GM04503 (cell line): ENCODE measurements around the gene WDR93.
"Not testable (repeated sequence)": the region's sequence is repeated elsewhere in the genome, so short reads cannot be mapped to it uniquely, and the experiment has no call there.

Source experiments
- DNase-seq: peaks from one replicate; pipeline ENCODE4 v3.0.0-alpha.2; 2012; ENCODE audit warnings: low read depth

WDR93 gene

DNA sequence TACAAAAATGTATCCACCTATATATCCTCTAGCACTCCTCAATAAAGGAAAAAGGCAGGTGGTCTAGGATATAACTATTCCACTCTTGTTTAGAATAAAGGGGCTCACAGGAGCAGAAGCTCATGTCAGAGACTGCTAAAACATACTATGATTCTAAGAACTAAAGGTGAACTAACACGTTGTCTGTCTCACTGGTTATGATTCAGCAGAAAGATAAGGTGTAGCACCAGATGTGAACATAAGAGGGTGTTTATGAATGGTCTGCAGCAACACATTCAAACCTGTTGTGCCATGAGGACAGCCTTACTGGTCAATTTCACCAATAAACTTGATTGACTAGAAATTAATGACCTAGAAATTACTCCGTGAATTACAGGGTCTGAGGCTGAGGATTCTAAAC, 4.6 kb upstream of the WDR93 start:
- DNase-seq = no peak

DNA sequence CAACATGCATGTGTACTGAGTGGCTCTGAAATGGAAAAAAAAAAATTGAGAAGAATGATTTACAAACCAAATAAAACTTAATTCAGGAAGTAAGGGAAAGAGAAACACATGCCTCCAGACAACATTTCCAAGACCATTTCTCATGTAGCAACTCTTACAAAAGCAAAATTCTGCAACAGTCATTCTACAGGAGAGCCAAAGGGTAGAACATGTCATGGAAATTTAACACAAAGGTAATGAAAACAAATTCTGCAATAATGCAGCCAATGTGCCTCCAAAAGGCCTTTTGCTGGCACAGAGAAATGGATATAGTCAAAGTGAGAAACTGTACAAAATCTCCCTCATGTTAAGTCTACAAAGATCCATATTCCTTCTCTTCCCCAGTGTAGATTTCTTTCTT, 4.1 kb upstream of the WDR93 start:
- no peak for DNase-seq

DNA sequence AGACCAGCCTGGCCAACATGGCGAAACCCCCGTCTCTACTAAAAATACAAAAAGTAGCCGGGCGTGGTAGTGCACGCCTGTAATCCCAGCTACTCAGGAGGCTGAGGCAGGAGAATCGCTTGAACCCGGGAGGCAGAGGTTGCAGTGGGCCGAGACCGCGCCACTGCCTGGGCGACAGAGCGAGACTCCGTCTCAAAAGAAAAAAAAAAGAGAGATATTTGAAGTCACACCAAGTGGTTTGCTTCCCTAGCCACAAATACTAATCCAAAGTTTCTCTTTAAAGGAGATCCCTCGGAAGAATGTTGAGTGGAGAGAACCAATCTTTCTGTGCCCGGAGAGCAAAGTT, 708 bp upstream of the WDR93 start:
- not testable (repeated sequence) for DNase-seq

DNA sequence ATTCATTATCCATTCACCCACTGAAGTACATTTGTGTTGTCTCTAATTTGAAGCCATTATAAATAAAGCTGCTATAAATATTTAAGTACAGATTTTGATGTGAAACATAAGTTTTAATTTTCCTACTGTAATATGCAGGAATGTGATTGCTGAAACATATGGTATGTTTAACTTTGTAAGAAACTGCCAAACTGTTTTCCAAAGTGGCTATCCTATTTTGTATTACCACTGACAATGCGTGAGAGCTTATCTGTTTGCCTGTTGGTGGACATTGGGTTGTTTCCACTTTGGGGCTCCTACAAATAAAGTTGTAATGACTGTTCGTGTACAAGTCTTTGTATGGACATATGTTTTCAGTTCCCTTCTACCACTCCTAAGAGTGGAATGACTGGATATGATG, 2.5 kb downstream of the WDR93 start:
- no peak for DNase-seq

DNA sequence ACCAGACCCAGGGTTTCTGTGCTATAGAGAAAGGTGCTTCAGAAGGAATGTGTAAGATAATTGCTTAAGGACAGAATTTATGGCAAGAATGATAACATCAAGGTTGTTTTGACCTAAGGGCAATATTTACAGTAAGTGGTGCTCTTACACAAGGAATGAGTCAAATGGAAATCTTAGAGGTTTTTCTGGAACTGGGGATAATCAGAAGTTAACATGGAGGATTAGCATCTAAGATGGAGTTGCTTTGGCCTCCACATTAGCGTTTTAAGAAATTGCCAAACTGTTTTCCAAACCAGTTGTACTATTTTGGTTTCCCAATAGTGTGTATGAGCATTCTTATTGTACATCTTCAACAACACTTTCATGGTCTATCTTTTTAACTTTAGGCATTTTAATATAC, 3.1 kb downstream of the WDR93 start:
- no peak for DNase-seq

DNA sequence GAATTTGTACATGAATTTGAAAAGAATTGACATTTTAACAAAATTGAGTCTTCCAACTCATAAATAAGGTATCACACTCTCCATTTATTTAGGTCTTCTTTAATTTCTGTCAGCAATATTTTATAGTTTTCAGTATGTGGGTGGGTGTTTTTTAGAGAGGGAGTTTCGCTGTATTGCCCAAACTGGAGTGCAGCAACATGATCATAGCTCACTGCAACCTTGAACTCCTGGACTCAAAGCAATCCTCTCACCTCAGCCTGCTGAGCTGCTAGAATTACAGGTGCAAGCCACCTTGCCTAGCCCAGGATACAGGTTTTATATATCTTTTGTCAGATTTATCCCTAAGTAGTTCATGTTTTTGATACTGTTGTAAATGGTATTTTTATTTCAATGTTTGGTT, 4.6 kb downstream of the WDR93 start:
- no peak for DNase-seq

DNA sequence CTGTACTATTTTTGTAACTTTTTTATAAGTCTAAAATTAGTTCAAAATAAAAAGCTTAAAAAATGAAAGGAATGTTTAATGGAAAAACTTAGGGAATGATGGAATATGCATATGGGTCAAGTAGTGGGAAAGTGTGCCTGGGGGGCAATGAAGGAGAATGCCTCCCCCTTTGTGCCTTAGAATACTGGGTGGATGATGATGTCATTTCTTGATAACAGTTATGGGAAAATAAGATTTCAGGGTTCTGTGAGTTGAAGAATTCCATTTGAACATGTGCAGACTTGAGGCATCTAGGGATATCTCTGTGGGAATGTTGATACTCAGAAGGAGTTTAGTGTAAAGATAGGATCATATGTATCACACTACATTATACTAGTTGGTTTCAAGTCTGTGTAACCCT, 13.8 kb downstream of the WDR93 start:
- DNase-seq = no peak

DNA sequence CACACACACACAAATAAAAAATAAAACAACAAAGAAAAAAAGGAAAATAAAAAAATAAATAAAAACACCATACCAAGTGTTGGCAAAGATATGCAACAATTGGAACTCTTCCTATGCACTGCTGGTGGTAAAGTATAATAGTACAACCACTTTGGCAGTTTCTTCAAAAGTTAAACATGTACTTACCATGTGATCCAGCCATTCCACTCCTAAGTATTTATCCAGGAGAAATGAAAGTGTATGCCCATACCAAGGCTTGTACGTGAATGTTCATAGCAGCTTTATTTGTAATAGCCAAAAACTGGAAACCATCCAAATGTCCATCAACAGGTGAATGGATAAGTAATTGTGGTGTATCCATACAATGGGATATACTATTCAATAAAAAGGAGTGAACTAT, 17.0 kb downstream of the WDR93 start:
- no peak for DNase-seq

DNA sequence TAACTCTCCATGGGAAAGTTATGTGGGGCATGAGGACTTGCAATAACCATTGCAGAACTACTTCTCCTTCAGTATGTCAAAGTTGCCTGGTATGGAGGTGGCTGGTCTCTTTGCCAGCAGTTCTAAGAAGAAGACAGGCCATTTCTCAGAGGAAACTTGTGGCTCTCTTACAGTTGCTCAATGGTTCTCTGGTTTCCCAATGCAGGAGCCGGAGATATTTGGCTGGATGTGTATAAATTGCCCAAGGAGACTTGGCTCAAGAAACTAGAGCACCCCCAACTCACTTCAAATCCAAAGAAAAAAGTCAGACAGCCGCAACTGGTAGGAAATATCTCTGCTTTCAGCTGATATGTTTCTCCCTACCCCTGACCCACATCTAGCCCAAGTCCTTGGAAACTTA, 24.2 kb downstream of the WDR93 start:
- DNase-seq = no peak

DNA sequence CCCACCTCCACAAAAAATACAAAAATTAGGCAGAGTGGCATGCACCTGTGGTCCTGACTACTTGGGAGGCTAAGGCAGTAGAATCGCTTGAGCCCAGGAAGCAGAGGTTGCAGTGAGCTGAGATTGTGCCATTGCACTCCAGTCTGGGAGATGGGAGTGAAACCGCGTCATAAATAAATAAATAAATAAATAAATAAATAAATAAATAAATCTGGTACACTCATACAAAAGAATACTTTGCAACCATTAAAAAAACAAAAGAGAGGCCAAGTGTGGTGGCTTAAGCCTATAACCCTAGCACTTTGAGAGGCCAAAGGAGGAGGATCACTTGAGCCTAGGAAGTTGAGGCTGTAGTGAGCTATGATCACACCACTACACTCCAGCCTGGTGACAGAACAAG, 32.4 kb downstream of the WDR93 start:
- DNase-seq = no peak

DNA sequence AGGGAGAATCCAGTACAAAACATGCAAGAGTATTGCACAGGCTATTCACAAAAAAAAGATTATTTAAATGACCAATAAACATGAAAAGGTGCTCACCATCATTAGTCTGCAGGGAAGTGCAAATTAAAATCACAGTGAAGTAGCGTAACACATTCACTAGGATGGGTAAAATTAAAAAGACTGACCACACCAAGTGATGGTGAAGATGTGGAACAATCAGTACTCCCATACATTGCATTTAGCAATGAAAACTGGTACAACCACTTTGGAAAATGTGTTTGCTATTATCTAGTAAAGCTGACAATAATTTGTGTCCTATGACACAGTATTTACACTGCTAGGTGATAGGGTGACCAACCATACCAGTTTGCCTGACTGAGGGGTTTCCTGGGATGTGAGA, 34.0 kb downstream of the WDR93 start:
- no peak for DNase-seq

DNA sequence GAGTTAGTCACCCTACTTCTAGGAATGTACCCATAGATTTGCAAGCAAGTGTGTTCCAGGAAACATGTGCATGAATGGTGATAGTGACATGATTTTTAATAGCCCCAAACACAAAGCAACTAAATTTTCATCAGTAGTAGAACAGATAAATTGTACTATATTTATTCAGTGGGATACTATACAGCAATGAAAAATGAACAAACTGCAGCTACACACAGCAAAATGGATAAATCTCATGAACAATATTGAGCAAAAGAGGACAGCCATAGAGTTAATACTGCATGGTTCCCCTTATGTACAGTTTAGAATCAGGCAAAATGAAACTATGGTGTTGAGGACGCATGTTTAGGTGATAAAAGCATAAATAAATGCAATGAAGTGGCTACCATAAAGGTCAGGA, 34.5 kb downstream of the WDR93 start:
- DNase-seq = no peak

DNA sequence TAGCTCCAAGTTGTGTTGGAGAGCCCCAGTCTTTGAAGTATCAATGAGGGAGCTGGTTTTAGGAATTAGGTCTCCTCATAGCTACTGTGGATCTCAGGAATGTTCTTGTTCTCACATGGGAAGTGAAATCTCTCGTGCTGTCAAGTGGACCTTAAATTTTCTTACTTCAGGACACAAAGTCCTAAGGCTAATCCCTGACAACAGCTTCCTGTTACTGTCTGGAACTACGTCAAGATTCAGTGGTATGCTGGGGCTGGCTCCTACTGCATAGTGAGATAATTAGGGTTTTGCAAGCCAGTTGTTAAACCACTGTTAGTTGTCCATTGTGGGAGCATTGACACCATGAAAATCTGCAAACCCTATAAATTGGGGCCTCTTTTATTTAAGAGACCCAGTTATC, 37.6 kb downstream of the WDR93 start:
- DNase-seq = peak; percentile 41

DNA sequence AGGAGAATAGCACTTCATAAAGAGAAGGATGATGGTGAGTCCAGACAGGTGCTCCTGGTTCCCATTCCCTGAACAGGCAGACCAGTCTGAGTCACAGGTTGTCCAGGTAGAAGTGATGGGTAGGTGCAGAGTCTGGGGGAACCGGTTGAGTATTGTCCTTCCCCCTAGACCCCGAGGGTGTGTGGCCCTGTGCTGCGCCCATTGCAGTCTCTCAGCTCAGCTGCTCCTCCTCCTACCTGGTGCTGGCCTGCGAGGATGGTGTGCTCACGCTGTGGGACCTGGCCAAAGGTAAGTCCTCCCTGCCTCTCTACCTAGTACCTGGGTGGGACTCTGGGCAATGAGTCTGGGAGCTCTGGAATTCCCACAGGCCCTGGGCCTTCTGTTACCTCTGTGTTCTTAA, 40.7 kb downstream of the WDR93 start:
- DNase-seq = no peak

DNA sequence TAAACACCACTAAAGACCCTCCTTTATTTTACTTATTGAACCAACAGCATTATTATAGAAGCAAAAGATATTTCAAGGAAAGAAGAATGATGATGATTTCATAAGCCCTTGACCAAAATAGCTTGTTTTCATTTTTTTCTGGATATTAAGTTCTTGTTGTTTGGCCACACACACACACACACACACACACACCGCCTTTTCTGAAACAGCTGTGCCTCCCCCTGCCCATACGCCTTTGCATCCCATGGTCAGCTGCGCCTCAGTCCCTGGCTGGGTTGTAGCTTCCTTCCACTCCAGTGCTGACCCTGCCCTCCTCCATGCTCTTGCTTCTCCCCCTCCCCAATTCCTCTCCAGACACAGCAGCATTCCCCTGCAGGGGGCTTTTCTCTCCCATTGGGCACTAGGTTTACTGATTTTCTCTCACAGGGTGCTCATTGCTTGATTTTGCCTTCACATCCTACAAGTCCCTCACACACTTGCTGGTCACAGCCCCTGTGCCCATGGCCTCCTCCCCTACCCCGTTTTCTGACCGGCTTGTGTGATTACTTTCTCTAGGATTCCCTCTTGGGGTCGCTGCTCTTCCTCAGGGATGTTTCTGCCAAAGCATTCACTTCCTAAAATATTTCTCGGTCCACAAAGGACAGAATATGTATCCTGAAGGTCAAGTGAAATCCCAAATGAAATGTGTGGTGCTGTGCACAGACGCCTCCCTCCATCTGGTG, 42.0 kb downstream of the WDR93 start:
- DNase-seq = no peak

DNA sequence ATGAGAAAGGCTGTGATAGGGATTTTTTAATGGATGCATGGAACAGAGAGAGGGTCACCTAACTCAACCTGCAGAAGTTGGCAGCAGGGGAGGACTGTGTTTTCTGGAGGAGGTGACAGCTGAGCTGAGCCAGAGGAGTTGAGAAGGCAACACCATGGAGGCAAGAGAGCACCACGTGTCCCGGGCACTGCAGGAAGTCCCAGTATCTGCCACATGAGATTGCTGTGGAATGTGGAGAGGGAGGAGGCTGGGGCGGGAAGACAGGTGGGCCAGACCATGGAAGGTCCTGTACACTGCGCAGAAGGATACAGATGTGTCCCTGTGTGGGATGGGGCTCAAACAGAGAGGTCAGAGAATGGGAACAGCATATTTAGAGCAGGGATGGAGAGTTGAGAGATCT, 45.2 kb downstream of the WDR93 start:
- DNase-seq = no peak

DNA sequence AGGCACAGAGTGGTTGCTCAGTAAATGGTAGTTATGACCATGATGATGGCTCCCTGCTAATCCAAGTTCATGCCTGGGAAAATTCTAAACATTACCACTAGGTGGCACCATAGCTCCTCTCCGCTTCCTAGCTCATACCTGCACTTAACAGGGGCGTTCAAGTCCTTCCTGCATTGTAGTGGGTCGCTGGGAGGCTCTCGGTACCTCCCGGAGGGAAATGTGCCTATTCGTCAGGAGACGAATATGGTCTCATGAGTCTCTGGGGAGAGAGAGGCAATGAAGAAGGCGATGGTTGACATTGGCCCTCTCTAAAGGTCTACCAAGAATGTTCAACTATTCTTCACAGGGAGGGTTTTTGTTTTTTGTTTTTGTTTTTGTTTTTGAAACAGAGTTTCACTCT, 49.5 kb downstream of the WDR93 start:
- DNase-seq = peak; percentile 15

DNA sequence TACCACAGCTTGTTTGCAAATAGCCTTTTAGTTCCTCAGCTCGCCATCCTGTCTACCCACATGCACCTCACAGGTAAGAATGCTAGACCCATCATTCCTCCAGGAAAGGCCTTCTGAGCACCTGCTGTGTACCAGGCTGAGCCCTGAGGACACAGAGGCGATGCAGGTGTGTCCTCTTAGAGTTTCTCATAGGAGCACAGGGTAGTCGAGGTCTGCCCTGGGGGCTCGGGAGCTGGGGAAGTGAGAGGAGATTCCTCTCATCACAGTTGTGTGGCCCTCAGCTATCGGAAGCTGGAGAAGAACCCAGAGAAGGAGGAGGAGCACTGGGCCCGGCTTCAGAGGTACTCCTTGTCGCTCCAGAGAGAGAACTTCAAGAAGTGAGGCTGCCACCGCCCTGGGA, 52.4 kb downstream of the WDR93 start:
- DNase-seq = no peak

DNA sequence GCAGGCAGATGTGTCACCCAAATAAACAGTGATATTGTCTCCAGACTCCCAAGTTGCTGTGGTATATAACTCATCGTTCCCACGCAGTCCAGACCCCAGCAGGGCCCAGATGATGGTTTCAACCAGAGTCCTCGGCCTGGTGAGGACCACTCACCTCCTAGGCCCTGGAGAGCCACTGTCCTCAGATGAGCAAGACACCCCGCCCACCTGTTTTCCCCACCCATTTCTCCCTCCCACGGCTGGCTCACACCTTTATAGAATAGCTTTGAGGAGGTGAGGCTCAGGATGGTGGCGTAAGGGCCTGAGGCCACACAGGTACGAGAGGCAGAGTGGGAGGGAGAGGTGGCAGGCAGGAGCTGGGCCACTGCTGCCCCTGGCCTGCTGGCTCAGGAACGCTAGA, 53.0 kb downstream of the WDR93 start:
- DNase-seq = no peak

DNA sequence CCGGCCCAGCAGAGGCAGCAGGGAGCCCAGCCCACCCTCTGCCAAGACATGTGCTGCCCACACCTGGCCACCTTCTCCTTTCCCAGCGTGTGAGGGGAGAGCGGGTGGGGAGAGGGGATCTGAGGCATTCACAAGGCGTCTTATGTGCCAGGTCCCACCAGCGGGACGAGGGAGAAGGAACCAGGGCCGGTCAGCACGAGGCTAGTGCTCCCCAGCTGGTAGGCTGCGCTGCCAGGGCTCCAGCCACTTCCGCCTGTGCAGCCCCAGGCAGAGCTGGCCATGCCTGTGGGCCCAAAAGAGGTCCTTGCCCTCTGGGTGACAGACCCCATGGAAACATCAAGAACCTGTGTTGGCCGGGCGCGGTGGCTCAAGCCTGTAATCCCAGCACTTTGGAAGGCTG, 54.5 kb downstream of the WDR93 start:
- no peak for DNase-seq

DNA sequence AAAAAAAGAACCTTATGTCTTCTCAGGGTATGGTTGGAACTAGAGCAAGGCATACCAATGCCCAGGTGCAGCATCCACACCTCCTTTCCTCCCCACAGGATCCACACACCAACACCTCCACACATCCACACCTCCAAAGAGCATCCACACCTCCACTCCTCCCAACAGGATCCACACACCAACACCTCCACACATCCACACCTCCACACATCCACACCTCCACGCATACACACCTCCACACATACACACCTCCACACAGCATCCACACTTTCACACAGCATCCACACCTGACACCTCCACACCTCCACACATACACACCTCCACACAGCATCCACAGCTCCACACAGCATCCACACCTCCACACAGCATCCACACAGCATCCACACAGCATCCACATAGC, 55.2 kb downstream of the WDR93 start:
- no peak for DNase-seq

DNA sequence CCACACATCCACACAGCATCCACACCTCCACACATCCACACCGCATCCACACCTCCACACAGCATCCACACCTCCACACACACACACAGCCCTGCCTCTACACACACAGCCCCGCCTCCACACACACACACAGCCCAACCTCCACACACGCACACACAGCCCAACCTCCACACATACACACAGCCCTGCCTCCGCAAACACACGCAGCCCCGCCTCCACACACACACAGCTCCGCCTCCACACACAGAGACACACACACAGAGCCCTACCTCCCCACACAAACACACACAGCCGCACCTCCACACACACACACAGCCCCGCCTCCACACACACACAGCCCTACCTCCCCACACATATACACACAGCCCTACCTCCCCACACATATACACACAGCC, 55.8 kb downstream of the WDR93 start:
- DNase-seq = no peak

DNA sequence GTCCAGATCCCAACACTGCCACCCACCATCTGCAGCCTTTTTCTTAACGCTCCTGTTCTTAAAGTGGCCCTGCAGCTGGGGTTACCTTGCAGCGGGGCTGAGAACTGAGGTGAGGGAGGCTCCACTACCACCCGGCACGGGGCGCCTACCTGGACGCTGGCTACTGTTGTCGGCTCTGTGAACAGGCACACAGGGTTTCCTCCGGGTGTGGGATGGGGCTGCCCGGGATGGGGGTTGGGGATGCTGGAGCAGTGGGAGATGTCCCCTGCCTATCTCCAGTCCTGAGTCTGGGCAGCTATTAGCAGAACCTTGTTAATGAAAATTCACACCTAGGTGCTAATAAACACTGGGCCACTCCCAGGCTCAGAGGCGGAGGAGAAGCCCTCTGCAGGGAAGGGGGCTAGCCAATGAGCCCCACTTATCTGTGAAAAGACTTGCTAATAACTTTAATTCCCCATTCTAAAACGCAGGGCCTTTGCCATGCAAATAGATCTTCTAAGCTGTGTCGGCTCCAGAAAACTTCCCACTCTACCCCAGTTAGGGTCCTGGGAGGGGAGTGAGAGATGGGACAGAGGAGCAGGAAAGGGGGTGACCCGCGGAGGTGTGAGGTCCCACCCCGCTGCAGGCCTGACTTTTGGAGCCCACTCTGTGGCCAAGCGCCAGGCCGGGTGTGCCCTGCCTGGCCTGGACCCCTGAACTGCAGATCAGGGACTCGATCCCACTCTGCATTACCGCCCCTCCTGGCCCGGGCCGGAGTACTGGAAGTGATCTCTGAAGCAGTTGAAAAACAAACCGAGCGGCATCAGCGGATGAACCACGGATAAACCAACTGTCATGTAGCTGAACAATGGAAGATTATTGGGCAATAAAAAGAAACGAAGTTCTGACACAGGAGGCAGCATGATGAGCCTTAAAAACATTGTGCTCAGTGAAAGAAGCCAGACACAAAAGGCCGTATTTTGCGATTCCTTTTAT, 57.4 kb downstream of the WDR93 start:
- DNase-seq = no peak

DNA sequence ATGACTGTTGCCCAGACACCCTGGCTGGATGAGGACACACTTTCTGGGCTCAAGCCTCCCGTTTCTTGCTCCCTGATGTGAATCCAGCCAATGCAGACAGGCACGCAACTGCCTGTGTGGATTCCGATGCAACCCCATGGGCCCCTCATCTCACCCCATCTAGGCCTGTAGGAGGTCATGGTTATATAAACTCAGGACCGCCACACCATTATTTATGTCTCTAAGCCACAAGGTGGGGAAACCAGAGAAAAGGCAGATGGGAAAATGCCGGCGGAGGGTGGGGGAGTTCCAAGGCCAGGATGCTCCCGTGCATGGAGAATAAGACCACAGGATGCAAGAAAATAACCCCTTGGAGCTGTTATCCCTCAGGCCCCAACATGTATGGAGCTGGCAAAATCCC, 58.4 kb downstream of the WDR93 start:
- DNase-seq = no peak
